A549 (cell line): ENCODE data around the gene PILRA. TPM values are rescaled to one million over a fixed set of nuclear protein-coding genes. Genes with fewer than 3 reads are reported as not detected.
"Not testable (repeated sequence)": the region's sequence is repeated elsewhere in the genome, so short reads cannot be mapped to it uniquely, and the experiment has no call there.

ENCODE experiments used
- ATAC-seq, 2 experiments: fragments of 200-7000 bp in 1 of 2; fragments of >200 bp in 1 of 2; cut with Nextera tagmentation in 1 of 2; cut with Tn5 transposase in 1 of 2; 3 replicates each; pipeline versions ENCODE4 v1.8.0 to v1.9.1; 2018 to 2020; ENCODE audit warnings: mild to moderate bottlenecking in 1 of 2, moderate library complexity in 1 of 2
- CTCF ChIA-PET: fragments of 300-600 bp; sonication (Branson Sonifier 250); formaldehyde crosslinking; extraction: SDS; loops from one replicate; lab custom pipeline; 2021; ENCODE audit warnings: antibody characterized with exemption, inconsistent platforms; lab: Yijun Ruan, JAX
- POLR2A ChIA-PET: fragments of 350-600 bp; formaldehyde crosslinking; extraction: SDS; loops from one replicate; lab custom pipeline; 2021; ENCODE audit warnings: antibody characterized with exemption, inconsistent platforms; lab: Yijun Ruan, JAX
- DNase-seq, 2 experiments: peaks; one replicate each; pipeline versions ENCODE4 v3.0.0 to v3.0.0-alpha.2; 2011 to 2016; ENCODE audit warnings: low read depth in 1 of 2, low spot score in 1 of 2
- FAIRE-seq: peaks from 2 replicates; lab custom pipeline; 2011; peaks lifted over from hg19 to GRCh38; lab: Jason Lieb, UNC
- H3K27ac ChIP-seq, 2 experiments: fragments of >200 bp; sonication (Bioruptor Twin); formaldehyde crosslinking; 3 replicates each; pipeline ENCODE4 v1.5.1; 2016 to 2017
- H3K4me1 ChIP-seq: fragments of >200 bp; sonication (Bioruptor Twin); formaldehyde crosslinking; 3 replicates; pipeline ENCODE4 v1.6.1; 2016
- H3K4me2 ChIP-seq: fragments of >200 bp; sonication (Bioruptor Twin); formaldehyde crosslinking; 3 replicates; pipeline ENCODE4 v1.6.1; 2016
- H3K4me3 ChIP-seq: fragments of >200 bp; sonication (Bioruptor Twin); formaldehyde crosslinking; 3 replicates; pipeline ENCODE4 v1.5.1; 2016
- H3K9me3 ChIP-seq: fragments of >200 bp; sonication (Bioruptor Twin); formaldehyde crosslinking; 3 replicates; pipeline ENCODE4 v1.6.1; 2016
- BHLHE40 ChIP-seq: IDR thresholded peaks from 2 replicates; pipeline ENCODE4 v1.6.1; 2012; ENCODE audit warnings: low read depth, low read length, inconsistent platforms
- CBX8 ChIP-seq: fragments of 200-600 bp; sonication (generic); IDR thresholded peaks from 2 replicates; pipeline ENCODE4 v1.6.1; 2016
- CEBPB ChIP-seq, 2 experiments: fragments of >200 bp in 1 of 2; sonication (Bioruptor Twin) in 1 of 2; formaldehyde crosslinking in 1 of 2; IDR thresholded peaks; 2 replicates each; pipeline ENCODE4 v1.6.1; 2012 to 2016
- CHD2 ChIP-seq: fragments of 150-350 bp; IDR thresholded peaks from 2 replicates; pipeline ENCODE4 v1.6.1; 2014; ENCODE audit warnings: low read length; ENCODE audit not compliant: partially characterized antibody
- CHD4 ChIP-seq: fragments of 200-600 bp; sonication (generic); IDR thresholded peaks from 2 replicates; pipeline ENCODE4 v1.6.1; 2016; ENCODE audit warnings: antibody characterized with exemption, mild to moderate bottlenecking, borderline replicate concordance
- E2F6 ChIP-seq: IDR thresholded peaks from 2 replicates; pipeline ENCODE4 v1.6.1; 2012; ENCODE audit warnings: low read depth, borderline replicate concordance
- EHMT2 ChIP-seq: fragments of 200-600 bp; sonication (generic); IDR thresholded peaks from 2 replicates; pipeline ENCODE4 v1.6.1; 2016; ENCODE audit warnings: antibody characterized with exemption, low read depth, mild to moderate bottlenecking, moderate library complexity
- EP300 ChIP-seq, 2 experiments: fragments of >200 bp; sonication (Bioruptor Twin); formaldehyde crosslinking; IDR thresholded peaks; 2 replicates in 1 of 2; 3 replicates in 1 of 2; pipeline ENCODE4 v1.6.1; 2016 to 2017
- ESRRA ChIP-seq: fragments of 150-350 bp; IDR thresholded peaks from 2 replicates; pipeline ENCODE4 v1.6.1; 2014; ENCODE audit warnings: mild to moderate bottlenecking, low read length, borderline replicate concordance
- FOSB ChIP-seq: fragments of 250-450 bp; sonication (Bioruptor Pico); IDR thresholded peaks from 2 replicates; pipeline ENCODE4 v1.5.0; 2020; ENCODE audit warnings: mild to moderate bottlenecking, moderate library complexity
- FOSL2 ChIP-seq, 2 experiments: fragments of 450-650 bp in 1 of 2; fragments of >200 bp in 1 of 2; sonication (Bioruptor Twin) in 1 of 2; formaldehyde crosslinking; IDR thresholded peaks; 2 replicates each; pipeline versions ENCODE4 v1.5.0 to v1.6.1; 2016 to 2020; ENCODE audit warnings: mild to moderate bottlenecking in 1 of 2, moderate library complexity in 1 of 2
- HMGXB4 ChIP-seq: fragments of 250-450 bp; sonication (Bioruptor Pico); IDR thresholded peaks from 2 replicates; pipeline ENCODE4 v1.5.0; 2021; ENCODE audit warnings: mild to moderate bottlenecking, moderate library complexity, borderline replicate concordance
- HOXB13 ChIP-seq: fragments of 250-450 bp; sonication (Bioruptor Pico); IDR thresholded peaks from 2 replicates; pipeline ENCODE4 v1.5.0; 2020; ENCODE audit warnings: low read depth, mild to moderate bottlenecking, moderate library complexity
- JUN ChIP-seq, 2 experiments: fragments of >200 bp; sonication (Bioruptor Twin); formaldehyde crosslinking; IDR thresholded peaks; 2 replicates in 1 of 2; 3 replicates in 1 of 2; pipeline ENCODE4 v1.6.1; 2016 to 2017
- KDM1A ChIP-seq: fragments of 200-600 bp; sonication (generic); IDR thresholded peaks from 2 replicates; pipeline ENCODE4 v1.6.1; 2016; ENCODE audit warnings: low read depth, mild to moderate bottlenecking
- MAZ ChIP-seq: fragments of 150-350 bp; IDR thresholded peaks from 2 replicates; pipeline ENCODE4 v1.6.1; 2014; ENCODE audit warnings: antibody characterized with exemption, low read depth, low read length, borderline replicate concordance
- MYC ChIP-seq: IDR thresholded peaks from 2 replicates; pipeline ENCODE4 v1.6.1; 2012; ENCODE audit warnings: mild to moderate bottlenecking, inconsistent platforms, low read length, improper control_type of control experiment, borderline replicate concordance
- PHF8 ChIP-seq: fragments of 200-600 bp; sonication (generic); IDR thresholded peaks from 2 replicates; pipeline ENCODE4 v1.6.1; 2016; ENCODE audit warnings: low read depth, mild to moderate bottlenecking, antibody characterized with exemption, moderate library complexity, borderline replicate concordance
- RCOR1 ChIP-seq: fragments of 150-350 bp; IDR thresholded peaks from 2 replicates; pipeline ENCODE4 v1.6.1; 2014; ENCODE audit warnings: antibody characterized with exemption, low read length, low read depth
- SREBF2 ChIP-seq: fragments of 450-650 bp; IDR thresholded peaks from 2 replicates; pipeline ENCODE4 v1.6.1; 2014; ENCODE audit warnings: mild to moderate bottlenecking, moderate library complexity
- TP53 ChIP-seq: fragments of 250-450 bp; sonication (Bioruptor Pico); IDR thresholded peaks from 2 replicates; pipeline ENCODE4 v1.5.0; 2021; ENCODE audit warnings: mild to moderate bottlenecking, moderate library complexity
- WGBS: methylation state at CpG from one replicate; pipeline ENCODE4 v1.1.6; 2017; ENCODE audit errors: missing lambda C conversion rate; 5-methylcytosine and 5-hydroxymethylcytosine counted together
- polyA plus RNA-seq, 4 experiments: library from polyadenylated mRNA; depleted of rRNA in 3 of 4; stranded (reverse); fragments of >200 nt; fragmentation: RNase III in 1 of 4; extraction: RNeasy Plus Mini Kit Qiagen cat#74134 plus additional on column Dnase treatment in 1 of 4; gene quantifications; 2 replicates in 3 of 4; 3 replicates in 1 of 4; pipeline ENCODE4 v1.2.3, GENCODE V29; 2011 to 2017
- TF ChIP-seq, protein P1 (sequence below): fragments of 250-450 bp; sonication (Bioruptor Pico); IDR thresholded peaks from 2 replicates; pipeline ENCODE4 v1.5.0; 2020; ENCODE audit warnings: low read depth, mild to moderate bottlenecking, moderate library complexity
- TF ChIP-seq, protein P2 (sequence below): fragments of 450-650 bp; IDR thresholded peaks from 2 replicates; pipeline ENCODE4 v1.6.1; 2014; ENCODE audit warnings: antibody characterized with exemption
- TF ChIP-seq, protein P3 (sequence below): fragments of >200 bp; sonication (Bioruptor Twin); formaldehyde crosslinking; IDR thresholded peaks from 3 replicates; pipeline ENCODE4 v1.5.1; 2016

PILRA gene
- polyA plus RNA-seq, 2 of the 4 experiments (the other 2 are of a cell fraction) = 3.3 to 3.4 TPM

- TF ChIP-seq FOSL2 (IDR thresholded peaks at IDR 0.05) = no peak
- TF ChIP-seq FOSL2 (CRISPR knock-in tag; IDR thresholded peaks at IDR 0.05) = no peak
- TF ChIP-seq, all 56 proteins: peak for 0
These were observed 23.5 kb upstream of the PILRA start (continued) for GRCh38 chr7:100349757-100350156.

DNA sequence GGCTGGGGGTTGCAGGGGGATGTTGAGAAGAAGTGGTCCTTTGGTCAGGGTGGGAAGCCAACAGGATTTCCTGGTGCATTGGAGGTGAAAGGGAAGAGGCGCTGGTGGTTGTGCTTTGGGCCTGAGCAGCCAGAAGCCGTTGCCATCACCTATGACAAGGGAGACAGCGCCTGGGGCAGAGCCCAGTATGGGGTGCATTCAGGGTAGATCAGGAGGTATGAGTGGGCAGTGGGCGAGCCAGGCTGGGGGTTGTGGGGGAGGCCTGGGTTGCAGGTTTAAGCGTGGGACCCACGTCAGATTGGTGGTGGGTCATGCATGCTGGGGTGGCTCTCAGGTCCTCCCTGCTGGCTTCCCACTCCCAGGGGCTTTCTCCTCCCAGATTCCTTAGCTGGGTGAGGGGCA, 21.6 kb upstream of the PILRA start:
- WGBS = 95% methylated on average over 6 of the region's 6 CpGs

DNA sequence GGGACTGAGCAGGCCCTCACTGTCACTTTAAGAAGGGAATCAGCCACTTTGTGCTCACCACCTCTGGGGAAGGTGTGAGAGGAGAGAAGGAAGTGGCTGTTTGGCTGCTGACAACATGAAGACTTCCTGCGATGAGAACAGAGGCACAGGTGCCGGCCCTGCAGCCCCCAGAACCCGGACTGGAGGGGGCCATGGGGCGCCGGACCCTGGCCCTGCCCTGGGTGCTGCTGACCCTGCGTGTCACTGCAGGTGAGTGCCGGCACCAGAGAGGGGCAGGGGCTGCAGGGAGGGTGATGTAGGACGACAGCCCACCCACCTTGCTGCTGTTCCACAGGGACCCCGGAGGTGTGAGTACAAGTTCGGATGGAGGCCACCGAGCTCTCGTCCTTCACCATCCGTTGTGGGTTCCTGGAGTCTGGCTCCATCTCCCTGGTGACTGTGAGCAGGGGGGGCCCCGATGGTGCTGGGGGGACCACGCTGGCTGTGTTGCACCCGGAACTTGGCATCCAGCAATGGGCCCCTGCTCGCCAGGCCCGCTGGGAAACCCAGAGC, 21.0 kb upstream of the PILRA start:
- DNase-seq, H3K9me3 ChIP-seq, H3K4me3 ChIP-seq, H3K4me2 ChIP-seq, CTCF ChIA-PET, FAIRE-seq, H3K4me1 ChIP-seq, POLR2A ChIA-PET, H3K27ac ChIP-seq, ATAC-seq: not testable (repeated sequence)
- WGBS = 91% methylated on average over 9 of the region's 18 CpGs

More for the DNA sequence above, 21.6 kb upstream of the PILRA start:
- DNase-seq = no peak
- no peak overlapping the region for H3K4me2 ChIP-seq
- no peak for FAIRE-seq
- no peak; a peak in 1 of 6 replicates for ATAC-seq
- H3K4me3 ChIP-seq = no peak overlapping the region
- ChIA-PET POLR2A (no interaction called here), CTCF (no interaction called here)
- H3K27ac ChIP-seq = no peak overlapping the region
- no peaks in the 10 kb centered on the region for H3K9me3 ChIP-seq
- TF ChIP-seq CEBPB (IDR thresholded peaks at IDR 0.05) = no peak
- TF ChIP-seq KDM1A = no peak
- TF ChIP-seq EHMT2 = no peak
- no peak for TF ChIP-seq FOSB
- TF ChIP-seq ESRRA = no peak
- TF ChIP-seq SREBF2 = no peak
- no peak for TF ChIP-seq HOXB13 (CRISPR knock-in tag)
- no peak for TF ChIP-seq MAZ
- no peak for TF ChIP-seq CHD2
- TF ChIP-seq CHD4 = no peak
- TF ChIP-seq BHLHE40 = no peak
- TF ChIP-seq JUN (IDR thresholded peaks at IDR 0.05) = no peak
- no peak for TF ChIP-seq E2F6
- TF ChIP-seq, protein P1, sequence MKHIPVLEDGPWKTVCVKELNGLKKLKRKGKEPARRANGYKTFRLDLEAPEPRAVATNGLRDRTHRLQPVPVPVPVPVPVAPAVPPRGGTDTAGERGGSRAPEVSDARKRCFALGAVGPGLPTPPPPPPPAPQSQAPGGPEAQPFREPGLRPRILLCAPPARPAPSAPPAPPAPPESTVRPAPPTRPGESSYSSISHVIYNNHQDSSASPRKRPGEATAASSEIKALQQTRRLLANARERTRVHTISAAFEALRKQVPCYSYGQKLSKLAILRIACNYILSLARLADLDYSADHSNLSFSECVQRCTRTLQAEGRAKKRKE = no peak
- no peaks in the 10 kb centered on the region for H3K4me1 ChIP-seq

- POLR2A ChIA-PET = no interaction called here
- Histone ChIP-seq H3K4me3 (no peak overlapping the region), H3K4me1 (no peaks in the 10 kb centered on the region), H3K4me2 (no peak overlapping the region), H3K9me3 (no peaks in the 10 kb centered on the region), H3K27ac (no peak overlapping the region)
- CTCF ChIA-PET = no interaction called here
- WGBS = 97% methylated on average over 13 of the region's 16 CpGs
- FAIRE-seq (no peak), DNase-seq (no peak), ATAC-seq (no peak; a peak in 1 of 6 replicates)
- TF ChIP-seq SREBF2 = no peak
- TF ChIP-seq CBX8 = no peak
- no peak for TF ChIP-seq E2F6
- TF ChIP-seq JUN (IDR thresholded peaks at IDR 0.05) = no peak
- no peak for TF ChIP-seq EP300 (IDR thresholded peaks at IDR 0.05)
- TF ChIP-seq, protein P2, sequence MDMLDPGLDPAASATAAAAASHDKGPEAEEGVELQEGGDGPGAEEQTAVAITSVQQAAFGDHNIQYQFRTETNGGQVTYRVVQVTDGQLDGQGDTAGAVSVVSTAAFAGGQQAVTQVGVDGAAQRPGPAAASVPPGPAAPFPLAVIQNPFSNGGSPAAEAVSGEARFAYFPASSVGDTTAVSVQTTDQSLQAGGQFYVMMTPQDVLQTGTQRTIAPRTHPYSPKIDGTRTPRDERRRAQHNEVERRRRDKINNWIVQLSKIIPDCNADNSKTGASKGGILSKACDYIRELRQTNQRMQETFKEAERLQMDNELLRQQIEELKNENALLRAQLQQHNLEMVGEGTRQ = no peak
- no peak for TF ChIP-seq MAZ
- TF ChIP-seq, protein P3, sequence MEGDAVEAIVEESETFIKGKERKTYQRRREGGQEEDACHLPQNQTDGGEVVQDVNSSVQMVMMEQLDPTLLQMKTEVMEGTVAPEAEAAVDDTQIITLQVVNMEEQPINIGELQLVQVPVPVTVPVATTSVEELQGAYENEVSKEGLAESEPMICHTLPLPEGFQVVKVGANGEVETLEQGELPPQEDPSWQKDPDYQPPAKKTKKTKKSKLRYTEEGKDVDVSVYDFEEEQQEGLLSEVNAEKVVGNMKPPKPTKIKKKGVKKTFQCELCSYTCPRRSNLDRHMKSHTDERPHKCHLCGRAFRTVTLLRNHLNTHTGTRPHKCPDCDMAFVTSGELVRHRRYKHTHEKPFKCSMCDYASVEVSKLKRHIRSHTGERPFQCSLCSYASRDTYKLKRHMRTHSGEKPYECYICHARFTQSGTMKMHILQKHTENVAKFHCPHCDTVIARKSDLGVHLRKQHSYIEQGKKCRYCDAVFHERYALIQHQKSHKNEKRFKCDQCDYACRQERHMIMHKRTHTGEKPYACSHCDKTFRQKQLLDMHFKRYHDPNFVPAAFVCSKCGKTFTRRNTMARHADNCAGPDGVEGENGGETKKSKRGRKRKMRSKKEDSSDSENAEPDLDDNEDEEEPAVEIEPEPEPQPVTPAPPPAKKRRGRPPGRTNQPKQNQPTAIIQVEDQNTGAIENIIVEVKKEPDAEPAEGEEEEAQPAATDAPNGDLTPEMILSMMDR = no peak
- no peak for TF ChIP-seq TP53
- TF ChIP-seq RCOR1 = no peak
- TF ChIP-seq PHF8 = no peak
- TF ChIP-seq ESRRA = no peak
- TF ChIP-seq HMGXB4 (CRISPR knock-in tag) = no peak
- TF ChIP-seq MYC = no peak
- TF ChIP-seq CEBPB (IDR thresholded peaks at IDR 0.05) = no peak
These were observed 20.2 kb upstream of the PILRA start for GRCh38 chr7:100352984-100353684.
